Liver (tissue), 9 donors: ENCODE measurements around the gene MIEF2. TPM values are rescaled to one million over a fixed set of nuclear protein-coding genes. Genes with fewer than 3 reads are reported as not detected.

Experiments
- DNase-seq: peaks from one replicate; pipeline ENCODE4 v3.0.0-alpha.2; 2017; ENCODE audit warnings: low spot score
- H3K27ac ChIP-seq, 2 donors: one replicate each; pipeline ENCODE4 v1.7.0; 2013; ENCODE audit warnings: inconsistent platforms in 2 of 2, low read length in 2 of 2, control low read depth in 1 of 2, low read depth in 1 of 2, mild to moderate bottlenecking in 1 of 2
- H3K27me3 ChIP-seq, 4 donors: one replicate each; pipeline versions ENCODE4 v1.6.1 to v1.7.0; 2013; ENCODE audit warnings: low read length in 3 of 4, inconsistent platforms in 1 of 4, mild to moderate bottlenecking in 1 of 4, moderate library complexity in 1 of 4; ENCODE audit not compliant: control insufficient read depth in 4 of 4, insufficient read depth in 4 of 4
- H3K36me3 ChIP-seq, 4 donors: one replicate each; pipeline versions ENCODE4 v1.6.1 to v1.7.0; 2013; ENCODE audit warnings: low read length in 3 of 4, mild to moderate bottlenecking in 3 of 4, low read depth in 1 of 4, moderate library complexity in 1 of 4; ENCODE audit not compliant: control insufficient read depth in 4 of 4, insufficient read depth in 3 of 4
- H3K4me1 ChIP-seq, 4 donors: one replicate each; pipeline versions ENCODE4 v1.6.1 to v1.7.0; 2013; ENCODE audit warnings: low read length in 3 of 4, mild to moderate bottlenecking in 3 of 4, moderate library complexity in 1 of 4; ENCODE audit not compliant: control insufficient read depth in 4 of 4, insufficient read depth in 4 of 4
- H3K4me3 ChIP-seq, 3 donors: one replicate each; pipeline versions ENCODE4 v1.6.1 to v1.7.0; 2013; ENCODE audit warnings: low read length in 3 of 3, control low read depth in 1 of 3, low read depth in 1 of 3, mild to moderate bottlenecking in 1 of 3
- H3K9ac ChIP-seq, 2 donors: one replicate each; pipeline ENCODE4 v1.7.0; 2013; ENCODE audit warnings: low read length in 2 of 2, mild to moderate bottlenecking in 2 of 2, moderate library complexity in 2 of 2, control low read depth in 1 of 2, low read depth in 1 of 2
- H3K9me3 ChIP-seq, 4 donors: one replicate each; pipeline versions ENCODE4 v1.6.1 to v1.7.0; 2013; ENCODE audit warnings: low read length in 3 of 4; ENCODE audit not compliant: control insufficient read depth in 4 of 4
- EGR1 ChIP-seq, 2 donors: IDR thresholded peaks; 2 replicates each; pipeline ENCODE4 v1.6.1; 2016 to 2018; ENCODE audit warnings: antibody characterized with exemption in 2 of 2, low read depth in 2 of 2
- FOXA1 ChIP-seq: IDR thresholded peaks from 2 replicates; pipeline ENCODE4 v1.6.1; 2016; ENCODE audit warnings: antibody characterized with exemption
- FOXA2 ChIP-seq: IDR thresholded peaks from 2 replicates; pipeline ENCODE4 v1.6.1; 2016; ENCODE audit warnings: antibody characterized with exemption
- GABPA ChIP-seq, 2 donors: IDR thresholded peaks in 1 of 2; conservative IDR thresholded peaks in 1 of 2; 2 replicates each; pipeline ENCODE4 v1.6.1; 2016; ENCODE audit warnings: antibody characterized with exemption in 2 of 2, mild to moderate bottlenecking in 1 of 2, moderate library complexity in 1 of 2
- HNF4A ChIP-seq, 2 donors: conservative IDR thresholded peaks; 2 replicates each; pipeline ENCODE4 v1.6.1; 2016; ENCODE audit warnings: antibody characterized with exemption in 2 of 2, mild to moderate bottlenecking in 2 of 2
- JUND ChIP-seq, 2 donors: IDR thresholded peaks; 2 replicates each; pipeline ENCODE4 v1.6.1; 2016; ENCODE audit warnings: antibody characterized with exemption in 2 of 2
- NR2F2 ChIP-seq: IDR thresholded peaks from 2 replicates; pipeline ENCODE4 v1.6.1; 2016; ENCODE audit warnings: antibody characterized with exemption
- RAD21 ChIP-seq, 2 donors: IDR thresholded peaks; 2 replicates each; pipeline ENCODE4 v1.6.1; 2016; ENCODE audit warnings: antibody characterized with exemption in 2 of 2, mild to moderate bottlenecking in 2 of 2
- REST ChIP-seq: IDR thresholded peaks from 2 replicates; pipeline ENCODE4 v1.6.1; 2016; ENCODE audit warnings: antibody characterized with exemption, mild to moderate bottlenecking
- RXRA ChIP-seq, 2 donors: IDR thresholded peaks; 2 replicates each; pipeline ENCODE4 v1.6.1; 2017 to 2018; ENCODE audit warnings: antibody characterized with exemption in 2 of 2, mild to moderate bottlenecking in 1 of 2
- SP1 ChIP-seq: IDR thresholded peaks from 2 replicates; pipeline ENCODE4 v1.6.1; 2018; ENCODE audit warnings: antibody characterized with exemption, mild to moderate bottlenecking
- WGBS: extraction: QIAGEN DNeasy Blood & Tissue Kit; methylation state at CpG from one replicate; pipeline ENCODE4 v1.1.7; 2013; 5-methylcytosine and 5-hydroxymethylcytosine counted together
- polyA plus RNA-seq, 2 donors: library from polyadenylated mRNA; stranded (reverse) in 1 of 2; unstranded in 1 of 2; fragments of 200-250 nt in 1 of 2; fragments of >200 nt in 1 of 2; fragmentation: Nextera tagmentation in 1 of 2; extraction: Ambion mirVana in 1 of 2; gene quantifications; one replicate each; pipeline versions ENCODE4 v1.2.1 to v1.2.3, GENCODE V29; 2013 to 2015
- total RNA-seq, 2 donors: library from RNA; depleted of rRNA; stranded (reverse); fragments of >200 nt; gene quantifications; one replicate each; pipeline ENCODE4 v1.2.3, GENCODE V29; 2014
- TF ChIP-seq, protein P1 (sequence below): IDR thresholded peaks from 2 replicates; pipeline ENCODE4 v1.6.1; 2016; ENCODE audit warnings: antibody characterized with exemption
- TF ChIP-seq, protein P2 (sequence below): IDR thresholded peaks from 2 replicates; pipeline ENCODE4 v1.6.1; 2016; ENCODE audit warnings: antibody characterized with exemption
- TF ChIP-seq, protein P3 (sequence below): fragments of 150-350 bp; IDR thresholded peaks from 2 replicates; pipeline ENCODE4 v1.5.1; 2017; ENCODE audit warnings: improper control_type of control experiment, low read depth, low read length; ENCODE audit not compliant: missing input control
- donor health status: healthy.
- donor health status: healthy.
- donor health status: healthy.
- donor health status: healthy.
- donor health status: healthy.

The MIEF2 gene
- total and polyA plus RNA-seq, 4 donors = 4.1 to 11.1 (median 6.6) TPM

DNA sequence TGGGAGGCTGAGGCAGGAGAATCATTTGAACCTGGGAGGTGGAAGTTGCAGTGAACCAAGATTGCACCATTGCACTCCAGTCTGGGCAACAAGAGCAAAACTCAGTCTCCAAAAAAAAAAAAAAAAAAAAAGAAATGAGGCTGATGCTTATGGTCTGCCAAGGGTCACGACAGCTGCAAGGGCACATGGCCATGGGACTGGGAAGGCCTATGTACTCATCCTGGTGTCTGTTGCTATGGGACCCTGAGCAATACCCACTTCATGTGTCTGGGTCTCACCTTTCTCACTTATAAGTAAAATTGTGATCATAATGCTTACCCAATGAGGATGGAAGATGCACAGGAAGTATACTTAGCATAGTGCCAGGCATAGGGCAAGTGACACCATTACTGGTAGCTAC is 16.6 kb downstream of the MIEF2 start:
- Histone ChIP-seq H3K27ac (no peak overlapping the region), H3K9me3 (no peaks in the 10 kb centered on the region), H3K4me1 (no peaks in the 10 kb centered on the region), H3K27me3 (no peaks in the 10 kb centered on the region), H3K9ac (no peak overlapping the region), H3K4me3 (no peak overlapping the region), H3K36me3 (peaks cover 18 to 69% (median 32%) of the 10 kb centered on the region in 4 donors)
- no peak for DNase-seq
- 97% methylated on average over 1 of the region's 1 CpG for WGBS
- no peak for TF ChIP-seq REST
- no peak for TF ChIP-seq FOXA2
- no peak for TF ChIP-seq NR2F2
- no peak for TF ChIP-seq EGR1 (IDR thresholded peaks at IDR 0.05; ENCODE audit: low read depth in 2 of 2)
- TF ChIP-seq, protein P1, sequence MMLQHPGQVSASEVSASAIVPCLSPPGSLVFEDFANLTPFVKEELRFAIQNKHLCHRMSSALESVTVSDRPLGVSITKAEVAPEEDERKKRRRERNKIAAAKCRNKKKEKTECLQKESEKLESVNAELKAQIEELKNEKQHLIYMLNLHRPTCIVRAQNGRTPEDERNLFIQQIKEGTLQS = no peak
- no peak for TF ChIP-seq SP1
- TF ChIP-seq FOXA1 = no peak
- no peak for TF ChIP-seq HNF4A (conservative IDR thresholded peaks at IDR 0.05)
- TF ChIP-seq, protein P2, sequence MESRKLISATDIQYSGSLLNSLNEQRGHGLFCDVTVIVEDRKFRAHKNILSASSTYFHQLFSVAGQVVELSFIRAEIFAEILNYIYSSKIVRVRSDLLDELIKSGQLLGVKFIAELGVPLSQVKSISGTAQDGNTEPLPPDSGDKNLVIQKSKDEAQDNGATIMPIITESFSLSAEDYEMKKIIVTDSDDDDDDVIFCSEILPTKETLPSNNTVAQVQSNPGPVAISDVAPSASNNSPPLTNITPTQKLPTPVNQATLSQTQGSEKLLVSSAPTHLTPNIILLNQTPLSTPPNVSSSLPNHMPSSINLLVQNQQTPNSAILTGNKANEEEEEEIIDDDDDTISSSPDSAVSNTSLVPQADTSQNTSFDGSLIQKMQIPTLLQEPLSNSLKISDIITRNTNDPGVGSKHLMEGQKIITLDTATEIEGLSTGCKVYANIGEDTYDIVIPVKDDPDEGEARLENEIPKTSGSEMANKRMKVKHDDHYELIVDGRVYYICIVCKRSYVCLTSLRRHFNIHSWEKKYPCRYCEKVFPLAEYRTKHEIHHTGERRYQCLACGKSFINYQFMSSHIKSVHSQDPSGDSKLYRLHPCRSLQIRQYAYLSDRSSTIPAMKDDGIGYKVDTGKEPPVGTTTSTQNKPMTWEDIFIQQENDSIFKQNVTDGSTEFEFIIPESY = no peak

DNA sequence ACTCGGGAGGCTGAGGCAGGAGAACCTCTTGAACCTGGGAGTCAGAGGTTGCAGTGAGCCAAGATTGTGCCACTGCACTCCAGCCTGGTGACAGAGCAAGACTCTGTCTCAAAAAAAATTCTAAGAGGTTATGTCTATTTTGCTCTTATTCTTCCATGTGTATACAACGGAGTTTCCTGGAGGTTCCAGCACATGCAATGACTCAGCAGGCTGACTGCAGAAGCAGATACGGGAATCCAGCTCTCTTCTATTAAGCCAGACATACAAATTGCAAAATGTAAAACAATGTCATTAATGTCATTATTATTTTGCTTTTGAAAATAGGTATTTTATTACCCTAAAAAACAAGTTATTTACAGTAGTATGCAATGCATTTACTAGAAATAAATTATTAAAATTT is 18.4 kb downstream of the MIEF2 start:
- no peak overlapping the region for H3K4me3 ChIP-seq
- no peaks in the 10 kb centered on the region for H3K4me1 ChIP-seq
- TF ChIP-seq, protein P3, sequence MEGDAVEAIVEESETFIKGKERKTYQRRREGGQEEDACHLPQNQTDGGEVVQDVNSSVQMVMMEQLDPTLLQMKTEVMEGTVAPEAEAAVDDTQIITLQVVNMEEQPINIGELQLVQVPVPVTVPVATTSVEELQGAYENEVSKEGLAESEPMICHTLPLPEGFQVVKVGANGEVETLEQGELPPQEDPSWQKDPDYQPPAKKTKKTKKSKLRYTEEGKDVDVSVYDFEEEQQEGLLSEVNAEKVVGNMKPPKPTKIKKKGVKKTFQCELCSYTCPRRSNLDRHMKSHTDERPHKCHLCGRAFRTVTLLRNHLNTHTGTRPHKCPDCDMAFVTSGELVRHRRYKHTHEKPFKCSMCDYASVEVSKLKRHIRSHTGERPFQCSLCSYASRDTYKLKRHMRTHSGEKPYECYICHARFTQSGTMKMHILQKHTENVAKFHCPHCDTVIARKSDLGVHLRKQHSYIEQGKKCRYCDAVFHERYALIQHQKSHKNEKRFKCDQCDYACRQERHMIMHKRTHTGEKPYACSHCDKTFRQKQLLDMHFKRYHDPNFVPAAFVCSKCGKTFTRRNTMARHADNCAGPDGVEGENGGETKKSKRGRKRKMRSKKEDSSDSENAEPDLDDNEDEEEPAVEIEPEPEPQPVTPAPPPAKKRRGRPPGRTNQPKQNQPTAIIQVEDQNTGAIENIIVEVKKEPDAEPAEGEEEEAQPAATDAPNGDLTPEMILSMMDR = no peak
- TF ChIP-seq NR2F2 = no peak
- no peaks in the 10 kb centered on the region for H3K9me3 ChIP-seq
- WGBS = 91% methylated on average over 3 of the region's 3 CpGs
- no peak overlapping the region for H3K9ac ChIP-seq
- H3K27ac ChIP-seq = no peak overlapping the region
- no peak for DNase-seq
- H3K27me3 ChIP-seq = no peaks in the 10 kb centered on the region
- peaks cover 21 to 78% (median 44%) of the 10 kb centered on the region in 4 donors for H3K36me3 ChIP-seq

GRCh38 chr17:18280249-18280648 is 19.8 kb downstream of the MIEF2 start:
- Histone ChIP-seq H3K9me3 (no peaks in the 10 kb centered on the region), H3K27me3 (no peaks in the 10 kb centered on the region), H3K4me3 (no peak overlapping the region), H3K9ac (no peak overlapping the region), H3K27ac (no peak overlapping the region), H3K4me1 (no peaks in the 10 kb centered on the region), H3K36me3 (peaks cover 18 to 83% (median 52%) of the 10 kb centered on the region in 4 donors)
- TF ChIP-seq, protein P3 = no peak
- TF ChIP-seq FOXA2 = no peak
- no peak for TF ChIP-seq JUND (IDR thresholded peaks at IDR 0.05)
- no peak for TF ChIP-seq GABPA (IDR thresholded peaks at IDR 0.05 in 1 of 2, conservative IDR thresholded peaks at IDR 0.05 in 1 of 2)
- TF ChIP-seq, protein P1 = no peak
- TF ChIP-seq NR2F2 = no peak
- no peak for TF ChIP-seq RXRA (IDR thresholded peaks at IDR 0.05)
- TF ChIP-seq RAD21 (IDR thresholded peaks at IDR 0.05) = no peak
- 98% methylated on average over 4 of the region's 4 CpGs for WGBS
- DNase-seq = no peak
